Measurements from ENCODE around the gene CD302.

The CD302 gene

DNA sequence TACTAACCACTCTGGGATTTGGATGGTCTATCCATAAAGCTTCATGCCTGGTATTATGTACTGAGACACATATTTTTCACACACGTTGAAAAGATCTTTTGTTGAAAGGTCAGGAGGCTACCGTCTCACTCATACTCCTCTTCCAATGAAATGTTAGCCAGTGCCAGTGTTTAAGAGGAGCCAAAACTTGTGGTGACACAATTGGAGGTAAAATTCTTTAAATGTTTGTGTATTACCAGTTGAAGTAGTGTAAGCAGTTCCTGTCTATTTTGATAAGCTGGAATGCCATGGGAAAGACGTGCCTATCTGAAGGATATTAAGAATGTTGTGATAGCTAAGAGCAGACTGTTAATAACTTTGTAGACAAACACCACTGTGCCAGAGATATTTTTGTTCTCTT, 53.6 kb downstream of the CD302 start:
- no peak for DNase-seq (ENCODE audit: extremely low spot score)
- CTCF ChIA-PET = no interaction called here
- POLR2A ChIA-PET = no interaction called here

GRCh38 chr2:159742846-159743245, 55.2 kb downstream of the CD302 start:
- TF ChIP-seq ARNT (IDR thresholded peaks at IDR 0.05) (no peak), NFRKB (IDR thresholded peaks at IDR 0.05) (no peak), L3MBTL2 (conservative IDR thresholded peaks at IDR 0.05) (no peak), SP1 (IDR thresholded peaks at IDR 0.05) (no peak), FOXK2 (IDR thresholded peaks at IDR 0.05) (no peak), ELF4 (IDR thresholded peaks at IDR 0.05) (no peak), ZNF384 (IDR thresholded peaks at IDR 0.05) (no peak), BHLHE40 (IDR thresholded peaks at IDR 0.05; ENCODE audit: borderline replicate concordance) (no peak), LEF1 (IDR thresholded peaks at IDR 0.05; ENCODE audit: borderline replicate concordance) (no peak), FOXM1 (IDR thresholded peaks at IDR 0.05; ENCODE audit: borderline replicate concordance) (no peak), CTBP1 (IDR thresholded peaks at IDR 0.05; ENCODE audit: borderline replicate concordance) (no peak), PKNOX1 (IDR thresholded peaks at IDR 0.05) (no peak), HDGF (IDR thresholded peaks at IDR 0.05; ENCODE audit: borderline replicate concordance) (no peak), TARDBP (IDR thresholded peaks at IDR 0.05) (no peak)
- CTCF ChIA-PET = no interaction called here
- no peak for DNase-seq (ENCODE audit: extremely low spot score)
- POLR2A ChIA-PET = no interaction called here

More for the DNA sequence above, 53.6 kb downstream of the CD302 start:
- TF ChIP-seq HDGF (IDR thresholded peaks at IDR 0.05; ENCODE audit: borderline replicate concordance) = no peak
- no peak for TF ChIP-seq SP1 (IDR thresholded peaks at IDR 0.05)
- no peak for TF ChIP-seq ZNF384 (IDR thresholded peaks at IDR 0.05)
- TF ChIP-seq ELF4 (IDR thresholded peaks at IDR 0.05) = no peak
- TF ChIP-seq ARNT (IDR thresholded peaks at IDR 0.05) = no peak
- TF ChIP-seq FOXA1 (IDR thresholded peaks at IDR 0.05) = no peak
- no peak for TF ChIP-seq LEF1 (IDR thresholded peaks at IDR 0.05; ENCODE audit: borderline replicate concordance)
- no peak for TF ChIP-seq TARDBP (IDR thresholded peaks at IDR 0.05)
- TF ChIP-seq PKNOX1 (IDR thresholded peaks at IDR 0.05) = no peak
- no peak for TF ChIP-seq FOXK2 (IDR thresholded peaks at IDR 0.05)
- no peak for TF ChIP-seq BHLHE40 (IDR thresholded peaks at IDR 0.05; ENCODE audit: borderline replicate concordance)
- no peak for TF ChIP-seq NFRKB (IDR thresholded peaks at IDR 0.05)
- no peak for TF ChIP-seq SUZ12 (IDR thresholded peaks at IDR 0.05)

- no peak for TF ChIP-seq ZNF384 (IDR thresholded peaks at IDR 0.05)
- TF ChIP-seq SP1 (IDR thresholded peaks at IDR 0.05) = no peak
- TF ChIP-seq FOXM1 (IDR thresholded peaks at IDR 0.05; ENCODE audit: borderline replicate concordance) = no peak
- TF ChIP-seq CTBP1 (IDR thresholded peaks at IDR 0.05; ENCODE audit: borderline replicate concordance) = no peak
- no peak for TF ChIP-seq BHLHE40 (IDR thresholded peaks at IDR 0.05; ENCODE audit: borderline replicate concordance)
- TF ChIP-seq LEF1 (IDR thresholded peaks at IDR 0.05; ENCODE audit: borderline replicate concordance) = no peak
- TF ChIP-seq HDGF (IDR thresholded peaks at IDR 0.05; ENCODE audit: borderline replicate concordance) = no peak
- no peak for TF ChIP-seq L3MBTL2 (conservative IDR thresholded peaks at IDR 0.05)
- TF ChIP-seq SUZ12 (IDR thresholded peaks at IDR 0.05) = no peak
- no peak for TF ChIP-seq NFRKB (IDR thresholded peaks at IDR 0.05)
- no peak for TF ChIP-seq TARDBP (IDR thresholded peaks at IDR 0.05)
- TF ChIP-seq FOXK2 (IDR thresholded peaks at IDR 0.05) = no peak
- TF ChIP-seq ELF4 (IDR thresholded peaks at IDR 0.05) = no peak
- TF ChIP-seq FOXA1 (IDR thresholded peaks at IDR 0.05) = no peak
- TF ChIP-seq ARNT (IDR thresholded peaks at IDR 0.05) = no peak
- TF ChIP-seq PKNOX1 (IDR thresholded peaks at IDR 0.05) = no peak
- DNase-seq (ENCODE audit: extremely low spot score) = no peak
- ChIA-PET CTCF (no interaction called here), POLR2A (no interaction called here)
Observed at GRCh38 chr2:159738509-159739390, 59.3 kb downstream of the CD302 start.

DNA sequence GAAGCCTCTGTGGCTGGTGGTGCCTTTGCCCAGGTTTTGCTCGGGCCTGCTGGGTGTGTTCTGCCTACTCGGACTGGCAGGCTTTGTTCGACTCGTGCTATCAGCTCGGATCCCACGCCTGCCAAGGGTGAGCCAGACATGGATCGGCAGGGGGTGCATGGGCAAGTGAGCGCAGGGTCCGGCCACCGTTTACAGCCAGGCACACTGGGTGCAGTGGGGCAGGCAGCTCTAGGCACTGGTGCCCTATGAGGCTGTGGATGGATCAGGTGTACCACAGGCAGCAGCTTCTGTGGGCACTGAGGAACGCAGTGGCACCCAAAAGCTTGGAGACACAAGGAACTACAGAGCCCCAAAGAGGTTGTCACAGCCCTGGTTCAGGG, 60.1 kb downstream of the CD302 start:
- TF ChIP-seq FOXA1 (IDR thresholded peaks at IDR 0.05) = no peak
- no peak for TF ChIP-seq ZNF384 (IDR thresholded peaks at IDR 0.05)
- TF ChIP-seq HDGF (IDR thresholded peaks at IDR 0.05; ENCODE audit: borderline replicate concordance) = no peak
- TF ChIP-seq ELF4 (IDR thresholded peaks at IDR 0.05) = no peak
- no peak for TF ChIP-seq ARNT (IDR thresholded peaks at IDR 0.05)
- no peak for TF ChIP-seq FOXM1 (IDR thresholded peaks at IDR 0.05; ENCODE audit: borderline replicate concordance)
- POLR2A ChIA-PET = no interaction called here
- CTCF ChIA-PET = no interaction called here
- no peak for DNase-seq (ENCODE audit: extremely low spot score)

- POLR2A ChIA-PET = no interaction called here
- CTCF ChIA-PET = no interaction called here
- DNase-seq (ENCODE audit: extremely low spot score) = no peak
- no peak for TF ChIP-seq FOXM1 (IDR thresholded peaks at IDR 0.05; ENCODE audit: borderline replicate concordance)
- TF ChIP-seq TARDBP (IDR thresholded peaks at IDR 0.05) = no peak
- TF ChIP-seq NFRKB (IDR thresholded peaks at IDR 0.05) = no peak
- TF ChIP-seq HDGF (IDR thresholded peaks at IDR 0.05; ENCODE audit: borderline replicate concordance) = no peak
- TF ChIP-seq PKNOX1 (IDR thresholded peaks at IDR 0.05) = no peak
- no peak for TF ChIP-seq FOXK2 (IDR thresholded peaks at IDR 0.05)
Observed at GRCh38 chr2:159737292-159737916, 60.6 kb downstream of the CD302 start.

All from HEK293T (cell line).